AG08396 (cell line): ENCODE data around the gene KIAA1755.
A peak's percentile ranks its signal among the peaks of the same experiment; 100 is the strongest.

Experiments used
- DNase-seq: peaks from one replicate; pipeline ENCODE4 v3.0.0; 2012; ENCODE audit warnings: low spot score, mixed read lengths

Gene KIAA1755

DNA sequence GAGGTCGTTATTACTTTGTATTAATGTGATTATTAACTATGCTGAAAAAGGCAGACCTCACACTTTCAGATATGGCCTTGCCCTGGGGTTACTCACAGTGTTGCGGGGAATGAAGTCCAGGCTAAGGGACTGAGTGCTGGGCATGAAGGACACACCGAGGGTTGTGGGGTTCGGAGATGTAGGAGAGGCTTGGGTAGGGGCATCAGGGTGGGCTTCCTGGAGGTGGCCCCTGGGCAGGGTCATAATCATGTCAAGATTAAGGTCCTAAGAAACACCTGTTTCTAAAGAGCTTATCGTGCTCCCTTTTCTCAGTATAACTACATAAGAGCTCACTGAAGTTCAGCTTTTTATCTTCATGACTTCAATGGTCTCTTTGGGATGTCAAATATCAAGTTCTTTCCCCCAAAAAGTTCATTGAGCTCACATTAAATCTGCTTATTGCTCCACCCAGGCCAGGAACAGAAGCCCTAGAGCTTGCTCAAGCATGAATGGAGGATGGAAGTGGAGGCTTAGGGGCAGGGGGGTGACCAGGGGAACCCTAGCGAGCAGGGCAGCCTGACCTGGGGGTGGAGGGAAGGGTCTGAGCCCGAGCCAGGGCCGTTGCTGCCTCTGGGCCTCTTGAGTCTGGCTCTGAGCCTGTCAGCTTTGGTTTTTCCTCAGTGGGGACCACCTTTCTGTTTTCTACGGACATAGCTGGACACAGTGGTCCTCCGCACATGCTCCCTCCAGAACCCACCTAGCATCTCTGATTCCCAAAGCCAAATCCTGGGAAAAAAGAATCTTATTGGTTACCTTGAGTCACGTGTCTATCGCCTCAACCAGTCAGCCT lies 58.2 kb downstream of the KIAA1755 start:
- DNase-seq: no peak

DNA sequence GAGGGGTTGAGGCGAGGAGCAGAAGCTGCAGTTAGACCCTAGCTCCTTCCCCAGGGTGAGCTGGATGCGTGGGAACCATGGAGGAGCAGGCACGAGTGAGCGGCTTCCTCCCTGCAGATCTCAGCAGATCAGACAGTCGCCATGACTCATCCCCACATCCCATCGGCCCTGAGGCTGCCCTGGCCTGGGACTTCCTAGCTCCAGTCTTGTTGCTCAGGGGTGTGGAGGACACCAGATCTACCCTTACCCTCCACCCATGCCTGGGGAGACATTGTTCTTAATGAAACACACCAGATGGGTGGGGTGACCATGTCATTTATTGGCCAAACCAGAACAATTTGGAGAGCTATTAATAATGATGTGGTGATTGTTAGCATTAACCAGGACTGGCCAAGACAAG lies 59.2 kb downstream of the KIAA1755 start:
- peak; percentile 64 for DNase-seq

DNA sequence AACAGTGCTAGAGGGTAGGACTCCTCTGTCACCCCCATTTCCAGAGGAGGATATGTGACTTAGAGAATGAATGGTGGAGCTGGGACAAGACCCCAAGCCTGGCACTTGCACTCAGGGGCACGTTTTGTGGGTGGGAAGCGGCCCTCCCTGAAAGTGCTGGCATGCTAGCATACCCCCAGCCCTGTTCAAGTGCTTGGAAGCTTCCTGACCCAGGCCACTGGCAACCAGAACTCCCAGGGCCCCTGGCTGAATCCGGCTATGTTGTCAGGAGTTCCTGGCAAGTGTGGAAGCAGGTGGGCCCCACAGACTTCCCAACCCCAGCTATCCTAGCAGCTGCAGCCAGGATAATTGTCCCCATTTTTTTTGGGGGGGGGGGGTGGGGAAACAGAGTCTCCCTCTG lies 59.9 kb downstream of the KIAA1755 start:
- DNase-seq: no peak

DNA sequence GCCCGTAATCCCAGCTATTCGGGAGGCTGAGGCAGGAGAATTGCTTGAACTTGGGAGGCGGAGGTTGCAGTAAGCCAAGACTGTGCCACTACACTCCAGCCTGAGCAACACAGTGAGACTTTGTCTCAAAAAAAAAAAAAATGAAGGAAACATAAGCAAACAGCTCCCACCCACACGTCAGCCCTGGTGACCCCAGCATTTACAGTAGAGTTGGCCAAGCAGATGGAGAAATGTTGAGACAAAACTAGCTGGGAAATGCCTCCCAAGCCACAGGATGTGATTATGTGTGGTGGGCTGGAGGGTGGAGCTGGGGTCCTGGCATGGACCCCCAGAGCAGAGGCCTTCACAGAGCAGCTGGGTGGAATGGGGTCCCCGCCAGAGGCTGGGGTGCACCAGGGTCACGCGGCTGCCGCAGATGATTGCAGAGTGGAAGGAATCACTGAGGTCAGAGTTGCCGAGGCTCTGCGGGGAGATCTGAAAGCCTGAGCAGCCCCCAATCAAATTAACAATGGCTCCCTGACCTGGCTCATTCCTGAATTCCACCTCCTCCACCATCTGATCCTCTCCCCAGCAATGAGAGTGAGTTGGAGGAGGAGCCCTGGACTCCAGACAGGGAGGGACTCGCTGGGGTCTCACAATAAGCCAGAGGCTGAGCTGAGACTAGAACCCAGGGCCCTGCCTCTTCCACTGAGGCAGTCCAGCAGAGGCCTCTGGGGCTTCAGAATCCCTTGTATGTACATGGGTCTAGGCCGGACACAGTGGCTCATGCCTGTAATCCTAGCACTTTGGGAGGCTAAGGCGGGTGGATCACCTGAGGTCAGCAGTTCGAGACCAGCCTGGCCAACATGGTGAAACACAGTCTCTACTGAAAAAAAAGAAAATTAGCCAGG lies 60.8 kb downstream of the KIAA1755 start:
- DNase-seq: no peak

DNA sequence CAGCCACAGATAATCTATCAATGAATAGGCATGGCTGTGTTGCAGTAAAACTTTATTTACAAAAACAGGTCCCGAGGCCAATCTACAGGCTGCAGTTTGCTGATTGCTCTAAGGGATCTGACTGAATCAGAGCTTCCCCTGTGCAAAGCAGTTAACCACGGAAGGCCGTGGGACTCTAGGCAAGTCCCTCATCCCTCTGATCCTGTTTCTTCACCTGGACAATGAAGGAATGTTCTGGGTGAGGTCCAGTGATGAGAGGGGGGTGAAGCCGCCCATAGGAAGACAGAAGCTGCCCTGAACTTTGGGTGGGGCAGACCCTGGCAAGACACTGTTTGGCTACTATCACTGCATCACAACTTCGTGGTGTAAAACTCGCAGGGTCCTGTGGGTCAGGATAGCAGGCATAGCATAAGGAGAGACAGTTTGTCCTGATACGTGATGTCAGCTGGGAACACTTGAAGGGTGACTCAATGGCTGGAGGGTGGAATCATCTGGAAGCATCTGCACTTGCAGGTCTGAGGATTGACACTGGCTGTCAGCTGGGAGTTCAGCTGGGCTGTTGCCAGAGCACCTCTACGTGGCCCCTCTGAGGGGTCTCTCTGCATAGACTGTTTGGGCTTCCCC lies 62.2 kb downstream of the KIAA1755 start:
- DNase-seq: no peak

DNA sequence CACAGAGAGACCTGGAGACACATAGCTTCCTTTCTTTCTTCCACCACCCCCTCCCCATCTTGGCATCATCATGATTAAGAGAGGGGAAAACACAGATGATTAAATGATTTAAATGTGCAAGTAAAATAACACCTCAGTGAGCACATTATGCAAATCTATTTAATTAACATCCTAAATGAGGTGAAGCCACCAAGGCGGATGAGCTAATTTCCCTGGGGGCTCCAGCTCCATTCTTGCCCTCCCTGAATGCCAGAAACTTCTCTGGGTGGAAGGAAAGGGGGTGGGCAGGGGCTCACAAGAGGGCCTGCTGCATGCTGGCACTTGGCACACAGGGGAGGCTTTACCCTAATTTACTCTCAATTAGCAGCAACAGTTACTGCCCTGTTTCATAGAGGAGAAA lies 62.9 kb downstream of the KIAA1755 start:
- no peak for DNase-seq

DNA sequence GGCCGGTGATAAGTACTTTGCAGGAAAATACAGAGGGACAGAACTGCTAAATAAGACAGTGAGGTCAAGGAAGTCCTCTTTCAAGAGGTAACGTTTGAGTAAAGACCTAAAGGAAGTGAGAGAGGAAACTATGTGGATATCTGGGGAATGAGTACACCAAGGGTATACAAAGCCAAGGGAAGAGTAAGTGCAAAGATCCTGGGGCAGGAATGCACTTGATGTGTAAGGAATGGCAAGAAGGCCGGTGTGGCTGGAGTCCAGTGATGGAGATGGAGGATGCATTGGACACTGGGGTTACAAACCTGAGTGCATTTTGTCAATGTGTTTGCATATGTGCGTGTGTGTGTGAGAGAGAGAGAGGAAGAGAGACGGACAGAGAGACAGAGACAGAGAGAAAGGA lies 63.3 kb downstream of the KIAA1755 start:
- no peak for DNase-seq

DNA sequence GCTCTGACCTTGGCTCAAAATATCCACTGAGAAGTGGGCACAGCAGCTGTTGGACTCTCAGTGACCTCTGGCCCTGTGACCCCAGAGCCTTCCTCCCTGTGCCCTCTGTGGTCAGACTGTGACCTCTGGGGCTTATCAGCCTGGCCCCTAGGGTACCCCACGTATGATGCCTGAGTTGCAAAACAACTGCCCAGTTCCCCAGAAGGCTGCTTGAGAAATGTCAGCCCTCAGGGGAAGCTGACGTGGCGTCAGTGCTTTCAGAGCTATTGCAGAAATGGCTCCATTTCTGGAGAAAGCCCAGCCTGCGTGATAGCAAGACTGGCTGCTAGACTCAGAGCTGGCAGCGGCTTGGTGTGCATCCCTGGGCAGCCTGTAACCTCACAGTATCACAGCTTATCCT lies 63.9 kb downstream of the KIAA1755 start:
- DNase-seq: no peak

DNA sequence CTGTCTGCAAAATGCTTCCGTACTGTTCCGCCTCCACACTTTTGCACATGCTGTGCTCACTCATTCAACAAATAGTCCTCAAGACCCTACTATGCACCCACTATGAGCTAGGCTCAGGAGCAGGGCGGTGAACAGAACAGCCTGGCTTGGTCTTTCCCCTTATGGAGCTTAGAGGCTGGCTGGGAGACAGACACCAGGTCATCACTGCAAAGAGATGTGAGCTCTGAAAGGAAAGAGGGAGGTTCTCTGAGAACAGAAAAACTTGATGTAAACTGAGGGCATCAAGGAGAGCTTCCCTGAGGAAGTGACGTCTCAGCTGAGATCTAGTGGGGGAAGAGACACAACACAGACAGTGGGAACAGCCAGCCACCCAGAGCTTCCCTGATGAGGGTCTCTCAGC lies 64.5 kb downstream of the KIAA1755 start:
- no peak for DNase-seq

DNA sequence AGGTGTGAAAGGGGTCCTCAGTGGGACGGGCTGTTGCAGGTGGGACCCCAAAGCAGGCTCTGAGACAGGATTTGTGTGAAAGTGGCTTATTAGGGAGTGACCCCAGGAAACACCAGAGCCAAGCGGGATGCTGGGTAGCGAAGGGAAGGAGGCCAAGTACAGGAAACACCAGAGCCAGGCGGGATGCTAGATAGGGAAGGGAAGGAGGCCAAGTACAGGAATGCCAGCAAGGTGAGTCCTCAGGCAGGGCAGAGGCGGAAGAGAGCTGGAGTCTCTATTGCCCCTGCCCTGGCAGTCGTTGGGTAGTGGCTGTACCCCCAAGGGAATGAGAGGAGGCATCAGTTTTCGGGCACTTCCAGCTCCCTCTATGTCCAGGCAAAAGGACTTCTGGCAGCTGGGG lies 65.0 kb downstream of the KIAA1755 start:
- DNase-seq: no peak

DNA sequence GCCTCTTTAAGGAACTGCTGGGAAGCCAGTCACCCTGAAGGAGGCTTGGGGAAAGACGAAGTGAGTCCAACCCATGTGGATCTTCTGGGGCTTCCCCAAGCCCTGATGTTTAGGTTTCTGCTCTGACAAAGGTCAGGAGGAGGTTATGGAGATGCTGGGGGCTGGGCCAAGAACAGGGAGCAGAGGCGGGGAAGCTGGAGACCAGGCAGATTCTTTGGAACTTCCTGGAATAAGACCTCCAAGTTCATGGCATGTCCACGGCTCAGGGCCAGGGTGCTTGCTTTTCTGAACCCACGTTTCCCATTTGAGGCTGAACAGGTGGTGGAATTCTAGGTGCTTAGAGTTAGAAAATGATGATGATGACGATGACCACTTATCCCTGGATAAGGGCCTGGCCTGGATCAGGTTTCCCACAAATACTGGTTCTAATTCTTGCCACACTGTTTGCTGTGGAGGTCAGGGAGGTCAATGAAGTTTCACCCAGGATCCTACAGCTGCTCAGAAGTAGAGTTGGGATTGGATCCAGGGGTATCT lies 65.5 kb downstream of the KIAA1755 start:
- DNase-seq: no peak

DNA sequence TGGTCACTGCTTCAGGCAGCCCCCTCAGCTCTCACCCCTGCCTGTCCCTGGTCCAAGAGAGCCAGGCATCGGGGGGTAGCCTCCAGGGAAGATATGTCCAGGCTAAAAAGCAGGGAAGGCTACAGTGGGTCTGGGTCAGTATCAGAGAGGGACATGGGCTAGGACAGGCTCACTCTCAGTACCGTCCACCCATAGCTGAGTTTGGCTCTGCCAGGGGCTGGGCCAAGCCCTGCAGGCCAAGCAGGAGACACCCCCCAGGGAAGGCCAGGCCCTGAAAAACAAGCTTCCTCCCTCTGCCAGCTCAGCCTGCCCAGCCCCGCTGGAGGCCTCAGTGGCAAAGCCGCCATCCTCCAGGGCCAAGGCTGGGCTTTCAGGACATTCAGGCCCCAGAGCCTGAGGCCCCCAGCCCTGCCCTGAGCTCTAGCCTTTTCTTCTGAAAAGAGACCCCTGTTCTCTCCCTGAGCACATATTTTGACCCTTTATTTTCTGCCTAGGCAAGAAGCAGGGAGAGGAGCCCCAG lies 66.9 kb downstream of the KIAA1755 start:
- DNase-seq: no peak

DNA sequence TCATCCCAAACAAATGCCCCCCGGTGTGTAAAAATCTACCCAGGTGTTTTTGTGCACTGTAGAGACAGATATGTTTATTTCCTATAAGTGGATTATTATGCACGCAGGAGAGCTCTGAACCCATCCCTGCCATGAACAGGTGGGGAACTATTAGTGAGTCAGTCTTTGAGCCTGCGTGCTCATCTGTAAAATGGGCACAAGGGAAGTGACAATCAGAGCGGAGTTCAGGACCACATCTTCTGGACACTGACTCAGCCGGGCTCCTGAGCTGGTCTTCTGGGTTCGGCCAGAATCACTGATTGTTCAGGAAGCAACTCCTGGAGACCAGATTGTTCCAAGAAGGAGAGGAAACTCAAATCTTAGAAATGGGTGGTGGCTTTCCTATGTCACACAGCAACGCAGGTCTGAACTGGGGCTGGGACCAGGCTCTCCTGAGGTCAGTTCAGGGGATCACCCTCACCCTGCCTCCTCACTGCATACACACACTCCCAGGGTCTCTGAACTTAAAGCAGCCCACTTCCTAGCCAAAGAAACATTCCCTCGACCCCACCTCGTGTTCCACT lies 68.1 kb downstream of the KIAA1755 start:
- DNase-seq: no peak

DNA sequence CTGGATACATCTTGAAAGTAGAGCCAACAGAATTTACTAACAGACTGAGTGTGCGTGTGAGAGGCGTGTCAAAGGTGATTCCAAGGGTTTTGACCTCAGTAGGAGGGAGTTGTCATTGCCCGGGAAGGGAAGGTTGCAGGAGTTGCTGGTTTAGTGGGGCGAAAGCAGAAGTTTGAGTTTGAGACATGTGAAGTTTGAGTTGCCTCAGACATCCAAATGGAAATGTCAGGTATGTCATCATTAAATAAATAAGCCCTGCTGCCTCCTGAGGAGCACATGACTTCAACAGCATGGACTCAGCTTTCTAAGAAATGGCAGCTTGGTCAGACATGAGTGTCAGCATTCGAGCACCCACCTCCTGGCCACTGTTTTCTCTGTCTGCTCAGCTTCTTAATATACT lies 68.9 kb downstream of the KIAA1755 start:
- DNase-seq: no peak

DNA sequence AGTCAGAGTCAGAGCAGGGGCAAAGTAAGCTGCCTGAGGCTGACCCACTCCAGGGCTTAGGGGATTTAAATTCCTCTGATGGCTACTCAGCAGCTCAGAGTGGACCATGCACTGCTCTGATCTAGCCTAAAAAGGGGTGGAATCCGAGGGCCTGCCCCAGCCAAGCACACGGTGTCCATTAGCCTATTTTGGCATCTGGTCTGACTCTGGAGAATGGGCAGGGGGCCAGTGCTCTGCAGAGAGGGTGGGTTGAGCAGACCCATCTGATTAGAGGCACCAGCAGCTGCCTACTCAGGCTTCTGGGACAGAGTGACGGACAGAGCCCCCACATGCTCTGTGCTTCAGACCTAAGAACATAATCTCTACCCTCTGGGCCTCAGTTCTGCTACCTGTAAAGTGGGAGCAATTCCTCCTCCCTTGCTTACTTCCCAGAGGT lies 69.6 kb downstream of the KIAA1755 start:
- DNase-seq: no peak

DNA sequence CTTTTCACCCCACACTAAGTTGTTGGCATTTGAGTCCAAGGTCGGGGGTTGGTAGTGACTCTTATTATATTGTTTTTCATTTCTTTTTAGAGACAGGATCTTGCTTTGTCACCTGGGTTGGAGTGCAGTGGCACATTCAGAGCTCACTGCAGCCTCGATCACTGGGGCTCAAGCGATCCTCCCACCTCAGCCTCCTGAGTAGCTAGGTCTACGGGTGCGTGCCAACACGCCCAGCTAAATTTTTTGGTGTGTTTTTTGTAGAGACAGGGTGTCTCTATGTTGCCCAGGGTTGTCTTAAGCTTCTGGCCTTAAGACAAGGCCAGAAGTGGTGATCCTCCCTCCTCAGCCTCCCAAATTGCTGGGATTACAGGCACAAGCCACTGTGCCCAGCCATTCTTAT lies 70.4 kb downstream of the KIAA1755 start:
- no peak for DNase-seq

DNA sequence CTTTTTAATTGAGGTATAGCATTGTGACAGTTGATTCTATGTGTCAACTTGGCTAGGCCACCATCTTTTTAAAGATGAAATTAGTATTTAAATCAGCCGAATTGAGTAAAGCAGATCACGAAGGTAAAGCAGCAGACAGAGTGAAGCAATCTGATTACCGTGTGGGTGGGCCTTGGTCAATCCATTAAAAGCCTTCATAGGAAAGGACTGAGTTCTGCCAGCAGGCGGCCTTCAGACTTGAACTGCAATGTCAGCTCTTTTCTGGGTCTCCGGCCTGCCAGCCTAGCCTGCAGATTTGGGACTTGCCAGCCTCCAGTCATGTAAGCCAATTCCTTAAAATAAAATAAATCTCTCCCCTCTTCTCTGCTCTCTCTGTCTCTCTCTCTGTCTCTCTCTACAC lies 73.0 kb downstream of the KIAA1755 start:
- DNase-seq: no peak

DNA sequence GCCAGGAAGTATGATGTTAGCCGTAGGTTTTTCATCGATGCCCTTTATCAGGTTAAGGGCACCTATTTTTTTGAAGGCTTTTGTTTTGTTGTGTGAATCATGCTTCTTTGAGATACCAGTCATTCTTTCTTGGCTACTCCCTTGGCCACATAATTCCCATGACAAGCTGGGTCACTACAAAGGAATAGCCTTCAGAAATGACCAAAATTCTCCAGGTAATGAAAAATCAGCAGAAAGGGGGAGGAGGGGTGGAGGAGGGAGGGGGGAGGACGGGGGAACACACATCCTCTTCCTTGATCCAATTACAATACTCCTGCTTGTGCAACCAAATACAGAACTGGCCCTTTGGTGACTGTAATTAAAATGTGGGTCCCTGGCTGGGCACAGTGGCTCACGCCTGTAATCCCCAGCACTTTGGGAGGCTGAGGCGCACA lies 73.7 kb downstream of the KIAA1755 start:
- DNase-seq: no peak

DNA sequence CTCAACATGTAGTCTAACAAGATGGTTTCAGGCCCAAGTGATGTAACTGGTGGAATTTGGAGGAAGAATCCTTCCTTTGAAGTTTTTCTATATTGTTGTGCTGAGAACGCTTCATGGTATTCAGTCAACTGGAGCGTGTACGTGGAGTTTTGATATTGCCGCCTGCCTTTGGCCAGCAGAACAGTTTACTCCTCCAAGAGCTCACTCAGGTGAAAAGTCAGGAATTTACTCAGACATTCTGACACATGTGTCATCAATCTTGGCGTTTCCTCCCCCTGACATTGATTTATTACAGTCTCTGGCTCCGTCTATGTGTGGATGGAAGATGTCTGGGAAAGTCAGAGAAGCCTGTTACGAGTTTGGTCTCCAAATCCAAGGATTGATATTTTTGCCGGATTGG lies 76.4 kb downstream of the KIAA1755 start:
- no peak for DNase-seq

DNA sequence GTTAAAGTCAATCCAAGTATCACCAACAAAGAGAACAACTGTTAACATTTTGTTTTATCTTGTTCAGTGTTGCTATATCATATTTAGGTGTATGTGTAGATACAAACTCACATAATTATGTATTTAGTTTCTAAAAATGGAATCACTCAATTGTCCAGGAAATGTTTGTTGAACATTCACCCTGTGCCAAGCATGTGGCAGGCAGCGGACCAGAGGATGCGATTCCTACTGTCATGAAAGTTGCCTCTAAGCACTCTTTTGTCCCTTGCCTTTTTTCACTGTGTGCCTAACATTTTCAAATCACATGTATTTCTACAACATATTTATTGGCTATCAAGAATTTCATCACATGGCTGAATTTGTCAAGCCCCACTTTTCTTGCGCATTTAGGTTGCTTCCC lies 78.6 kb downstream of the KIAA1755 start:
- no peak for DNase-seq

DNA sequence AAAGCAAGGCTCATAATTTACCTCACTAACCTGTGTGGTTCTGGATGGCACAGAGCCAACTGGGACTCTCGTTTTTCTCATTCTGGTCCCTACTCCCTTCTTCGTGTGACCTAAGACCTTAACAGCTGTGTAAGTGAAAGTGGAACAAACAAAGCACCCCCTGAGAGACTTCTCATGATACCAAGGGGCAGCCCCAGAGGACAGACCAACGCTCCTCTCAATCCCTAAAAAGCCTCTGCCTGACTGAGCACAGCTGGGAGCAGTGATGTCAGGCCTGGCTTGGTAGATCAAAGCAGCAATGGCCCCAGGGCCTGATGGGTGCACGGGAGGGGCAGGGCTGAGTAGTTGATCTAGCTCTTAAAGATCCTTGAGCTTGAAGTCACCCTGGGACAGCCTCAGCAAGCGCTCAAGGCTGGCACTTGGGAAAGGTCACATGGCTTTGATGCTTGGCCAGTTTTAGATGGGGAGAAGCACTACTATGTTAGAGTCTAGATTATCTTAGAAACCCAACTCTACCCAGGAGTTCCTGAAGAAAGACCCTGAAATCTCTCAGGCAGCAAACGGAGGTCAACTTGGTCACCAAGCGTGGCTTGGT lies 79.2 kb downstream of the KIAA1755 start:
- DNase-seq: no peak

DNA sequence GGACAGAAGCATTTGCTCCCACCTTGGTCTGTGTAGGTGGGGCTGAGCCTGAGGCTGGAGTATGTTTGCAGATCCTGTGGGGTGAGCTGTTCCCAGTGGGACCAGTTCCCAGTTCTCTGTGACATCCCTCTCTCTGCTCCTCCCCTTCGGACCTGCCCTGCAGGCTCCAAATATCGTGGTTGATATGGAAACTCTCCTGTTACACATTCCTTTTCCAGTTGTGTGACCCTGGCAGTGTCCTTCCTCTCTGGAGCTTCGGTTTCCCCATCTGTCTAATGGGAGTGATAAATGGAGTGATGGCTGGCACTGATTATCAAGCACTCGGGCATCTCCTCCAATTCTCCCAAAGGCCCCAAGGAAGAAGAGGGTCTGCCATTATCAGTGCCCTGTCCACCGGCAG lies 79.8 kb downstream of the KIAA1755 start:
- DNase-seq: no peak
